CD4-positive, alpha-beta T cell treated with Interleukin-10 for 1 hour (primary cell): ENCODE data around the gene ITPA.
"Not testable (repeated sequence)": the region's sequence is repeated elsewhere in the genome, so short reads cannot be mapped to it uniquely, and the experiment has no call there.

ENCODE experiments used
- DNase-seq: peaks from one replicate; pipeline ENCODE4 v3.0.0-alpha.2; 2020

ITPA gene

GRCh38 chr20:3202965-3203314 lies 6.4 kb upstream of the ITPA start:
- DNase-seq: no peak

DNA sequence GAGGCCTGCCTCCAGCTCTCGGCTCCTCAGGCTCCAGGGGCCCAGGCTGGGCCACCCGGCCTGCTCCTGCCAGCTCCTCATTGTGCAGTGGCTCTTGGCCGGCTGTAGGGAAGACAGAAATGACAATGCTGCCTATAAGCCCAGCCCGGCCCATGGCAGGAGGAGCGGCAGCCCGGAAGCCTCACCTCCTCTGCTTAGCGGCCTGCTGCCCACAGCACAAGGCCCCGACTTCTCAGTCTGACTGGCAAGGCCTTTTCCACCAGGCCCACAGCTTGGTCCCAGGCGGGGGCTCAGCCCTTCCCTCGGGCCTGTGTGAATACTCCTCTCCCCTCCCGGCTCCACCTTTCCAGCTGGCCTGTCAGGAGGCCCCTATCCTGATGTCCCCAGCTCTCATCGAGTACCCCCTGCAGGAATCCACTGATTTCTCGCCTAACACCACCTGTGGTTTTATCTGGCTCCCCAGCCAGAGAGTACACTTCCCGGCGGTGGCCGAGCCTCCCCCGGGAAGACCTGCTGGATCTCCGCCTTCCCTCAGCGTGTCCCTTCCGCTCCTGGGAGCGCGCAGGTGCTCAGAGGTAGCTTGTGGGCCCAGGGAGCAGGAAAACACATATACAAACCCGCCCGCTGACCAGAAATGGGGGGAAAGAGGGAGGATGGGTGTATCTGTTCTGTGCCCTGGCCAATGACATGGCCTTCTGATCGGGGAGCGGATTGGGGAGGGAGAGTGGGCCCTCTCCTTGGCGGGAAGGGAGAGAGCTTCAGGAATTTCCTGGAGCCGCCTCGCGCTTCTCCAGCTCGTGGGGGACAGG lies 5.8 kb upstream of the ITPA start:
- peak; percentile 34 for DNase-seq

DNA sequence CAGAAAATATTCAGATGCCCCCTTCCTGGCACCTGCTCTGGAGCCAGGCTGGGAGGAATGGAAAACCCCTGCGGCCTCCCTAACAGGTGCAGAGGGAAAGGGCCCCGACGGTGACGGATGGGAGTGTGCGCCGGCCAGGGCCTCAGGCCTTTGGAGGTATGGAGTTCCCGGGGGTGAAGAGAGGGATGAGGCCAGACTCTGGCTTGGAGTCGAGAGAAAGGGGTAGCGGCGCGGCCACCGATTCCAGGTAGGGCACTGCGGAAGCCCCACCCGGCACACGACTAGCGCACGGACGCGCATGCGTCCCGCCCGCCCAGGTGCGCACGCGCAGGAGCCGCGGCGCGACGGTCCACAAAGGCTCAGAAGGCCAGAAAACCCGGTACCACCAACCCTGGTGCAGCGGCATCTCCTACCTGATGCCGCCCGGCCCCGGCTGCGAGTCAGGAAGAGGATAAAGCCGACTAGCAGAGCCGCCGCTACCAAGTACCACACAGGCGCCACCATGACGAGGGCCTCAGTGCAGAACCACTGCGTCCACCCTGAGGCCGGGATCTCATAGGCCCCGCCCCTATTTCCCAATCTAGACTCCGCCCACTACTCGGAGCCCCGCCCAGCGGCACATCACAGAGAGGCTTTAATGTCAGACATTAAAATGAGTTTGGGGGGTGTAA lies 5.0 kb upstream of the ITPA start, which contains the start of gene DDRGK1:
TSS of gene DDRGK1 (minus strand) at position 559 of the 671 bp plus-strand sequence. CDS start at position 504, 55 bp downstream.
- peak; percentile 93 for DNase-seq

- DNase-seq: no peak
Measured at GRCh38 chr20:3208786-3209256, 477 bp upstream of the ITPA start.

DNA sequence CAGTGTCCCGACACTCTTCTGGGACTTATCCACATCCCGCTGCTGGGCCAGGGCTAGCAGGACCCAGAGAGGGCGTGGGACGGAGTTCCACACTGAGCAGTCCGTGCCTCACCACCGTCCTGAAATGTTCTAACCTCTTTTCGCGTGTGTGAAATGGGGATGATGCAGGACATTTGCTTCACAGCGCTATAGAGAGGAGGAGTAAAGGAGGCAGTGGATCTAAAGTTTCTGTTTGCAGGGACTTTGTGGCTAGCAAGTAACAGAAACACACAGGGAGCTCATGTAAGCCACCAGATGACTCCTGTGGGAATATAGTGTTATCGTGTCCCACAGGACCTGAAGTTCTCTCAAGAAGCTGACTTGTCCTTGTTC lies 634 bp downstream of the ITPA start:
- DNase-seq: no peak

DNA sequence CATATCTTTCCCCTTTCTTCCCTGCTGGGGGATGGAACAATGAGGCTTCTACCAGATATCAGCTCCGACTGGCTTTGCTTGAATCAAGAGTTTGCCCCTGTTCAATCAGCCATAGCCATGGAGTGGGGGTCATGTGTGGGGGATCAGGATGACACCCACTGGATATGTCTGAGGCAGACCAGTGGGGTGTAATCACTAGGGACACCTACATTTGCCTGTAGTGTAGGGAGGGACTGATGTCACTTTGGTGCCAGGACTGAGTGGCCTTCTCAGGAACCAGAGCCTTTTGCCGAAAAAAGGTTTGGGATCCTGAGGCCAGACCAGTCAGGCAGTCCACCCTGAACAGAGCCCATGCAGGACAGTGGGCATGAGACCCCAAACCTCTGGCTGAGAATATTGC lies 1.0 kb downstream of the ITPA start:
- no peak for DNase-seq

DNA sequence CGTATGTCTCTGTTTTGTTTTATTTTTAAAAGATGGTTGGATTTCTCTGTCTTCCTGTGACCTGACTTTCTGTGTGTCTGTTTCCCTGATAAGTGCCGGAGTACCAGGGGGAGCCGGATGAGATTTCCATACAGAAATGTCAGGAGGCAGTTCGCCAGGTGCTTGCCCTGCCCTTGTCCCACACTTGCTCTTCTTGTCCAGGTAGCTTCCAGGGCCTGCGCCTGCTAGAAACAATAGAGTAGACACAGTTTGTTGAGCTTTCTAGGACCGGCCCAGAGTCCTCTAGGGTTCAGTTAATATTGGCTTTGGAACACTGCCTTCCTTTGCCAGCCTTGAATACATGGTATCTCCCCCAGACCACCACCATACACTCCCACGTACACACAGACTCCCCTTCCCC lies 3.9 kb downstream of the ITPA start:
- no peak for DNase-seq

DNA sequence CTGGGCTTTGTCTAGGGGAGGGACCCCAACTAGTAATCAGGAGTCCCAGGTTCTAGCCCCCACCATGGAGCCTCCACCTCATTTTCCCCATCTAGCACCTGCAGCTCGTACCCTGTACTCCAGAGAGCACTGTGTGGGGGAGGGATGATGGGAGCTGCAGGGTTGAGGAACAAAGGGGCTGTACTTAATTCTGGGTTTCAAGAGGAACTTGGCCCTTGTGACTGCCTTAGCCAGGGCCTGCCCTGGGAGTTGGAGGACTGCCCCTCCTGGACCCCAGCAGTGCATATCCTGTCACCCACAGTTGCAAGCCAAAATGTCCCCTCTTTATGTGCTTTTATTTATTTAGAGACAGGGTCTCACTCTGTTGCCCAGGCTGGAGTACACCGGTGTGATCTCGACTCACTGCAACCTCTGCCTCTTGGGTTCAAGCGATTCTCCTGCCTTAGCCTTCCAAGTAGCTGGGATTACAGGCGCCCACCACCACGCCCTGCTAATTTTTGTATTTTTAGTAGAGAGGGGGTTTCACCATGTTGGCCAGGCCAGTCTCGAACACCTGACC lies 6.1 kb downstream of the ITPA start:
- DNase-seq: not testable (repeated sequence)

- DNase-seq: peak; percentile 77
Measured at GRCh38 chr20:3218307-3218988, 9.2 kb downstream of the ITPA start.

GRCh38 chr20:3221398-3222226 lies 12.3 kb downstream of the ITPA start:
- DNase-seq: no peak

DNA sequence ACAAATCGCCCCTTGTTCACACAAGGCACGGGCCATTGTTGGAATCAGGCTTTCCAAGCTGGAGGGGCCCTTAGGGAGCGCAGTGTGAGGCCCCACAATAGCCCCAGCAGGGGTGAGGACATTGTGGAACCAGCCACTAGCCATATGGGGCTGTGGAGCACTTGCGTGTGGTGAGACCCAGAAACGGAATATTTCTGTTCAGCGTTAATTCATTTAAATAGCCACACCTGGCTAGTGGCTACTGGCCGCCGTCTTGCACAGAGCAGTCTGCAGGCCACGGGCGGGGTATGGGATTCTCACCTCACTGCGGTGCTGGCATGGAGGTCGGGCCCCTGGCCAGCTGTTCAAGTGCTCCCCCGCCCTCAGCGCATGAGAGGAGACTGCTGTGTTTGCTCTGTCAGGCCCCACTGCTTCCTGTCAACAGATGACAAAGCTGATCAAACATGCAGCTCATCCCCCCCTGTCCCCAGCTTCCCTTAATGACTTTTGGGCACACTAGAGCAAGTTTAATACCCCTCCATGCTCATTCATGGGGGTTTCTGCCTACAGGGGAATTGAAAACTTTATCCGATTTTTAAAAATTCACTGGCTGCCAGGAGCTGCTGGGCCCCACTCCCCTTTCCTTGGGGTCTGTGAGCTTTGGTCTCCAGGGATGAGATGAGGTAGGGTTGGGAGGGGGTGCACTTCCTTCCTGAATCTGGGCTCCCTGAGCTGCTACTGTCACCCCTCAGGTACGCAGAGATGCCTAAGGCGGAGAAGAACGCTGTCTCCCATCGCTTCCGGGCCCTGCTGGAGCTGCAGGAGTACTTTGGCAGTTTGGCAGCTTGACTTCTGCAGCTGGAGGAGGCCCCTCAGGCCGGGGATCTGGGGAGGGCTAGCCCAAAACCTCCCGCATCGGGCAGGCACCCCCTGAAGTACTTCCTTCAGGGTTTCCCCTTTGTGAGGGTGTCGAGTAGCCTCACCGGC lies 13.6 kb downstream of the ITPA start:
- peak; percentile 16 for DNase-seq

DNA sequence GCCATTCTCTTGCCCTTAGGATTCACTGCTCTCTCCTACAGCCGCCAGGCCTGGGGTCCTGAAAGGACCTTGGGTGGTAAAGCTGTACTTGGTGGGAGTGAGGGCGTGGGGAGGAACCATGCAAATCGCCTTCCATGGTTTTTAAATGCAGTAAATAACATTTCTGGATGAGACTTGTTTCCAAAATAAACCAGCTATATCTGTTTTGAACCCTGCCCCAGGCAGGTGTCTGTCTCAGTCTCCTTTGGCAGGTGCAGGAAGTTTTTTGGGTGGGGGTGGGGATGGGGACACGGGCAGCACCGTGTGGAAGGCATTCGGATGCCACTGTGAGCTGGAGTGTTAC lies 14.3 kb downstream of the ITPA start:
- DNase-seq: no peak

DNA sequence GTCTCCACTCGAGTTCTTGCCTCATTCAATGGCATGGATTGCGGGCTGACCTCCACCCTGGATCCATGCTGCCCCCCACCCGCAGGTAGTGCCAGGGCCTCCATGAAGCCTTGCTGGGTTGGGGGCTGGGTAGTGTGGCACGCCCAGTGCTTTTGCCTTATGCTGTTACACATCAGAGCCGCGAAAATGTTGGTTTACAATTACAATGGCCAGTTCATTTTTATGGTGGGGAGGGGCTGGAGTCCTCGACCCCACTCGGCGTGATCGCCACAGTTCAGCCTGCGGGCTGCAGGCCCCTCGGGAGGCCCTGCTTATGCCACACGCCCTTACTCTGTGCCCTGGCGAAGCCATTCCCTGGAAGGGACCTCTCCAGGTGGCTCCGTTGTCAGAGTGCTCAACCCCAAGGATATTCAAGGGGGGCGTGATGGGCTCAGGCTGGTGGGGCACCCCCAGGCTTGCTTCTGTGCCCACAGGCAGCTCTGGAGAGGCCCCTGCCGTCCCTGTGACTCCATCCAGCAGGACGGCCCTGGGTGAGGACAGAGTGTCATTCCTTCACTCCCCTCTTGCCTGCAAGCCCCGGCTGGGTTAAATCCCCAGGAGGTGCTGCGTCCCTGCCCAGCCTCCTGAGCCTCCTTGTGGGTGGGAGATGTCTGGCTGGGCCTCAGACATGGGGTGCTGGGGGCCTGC lies 14.8 kb downstream of the ITPA start:
- no peak for DNase-seq

GRCh38 chr20:3224681-3225421 lies 15.6 kb downstream of the ITPA start:
- DNase-seq: no peak

GRCh38 chr20:3226093-3226492 lies 16.8 kb downstream of the ITPA start:
- no peak for DNase-seq

GRCh38 chr20:3226864-3227263 lies 17.6 kb downstream of the ITPA start:
- DNase-seq: no peak

DNA sequence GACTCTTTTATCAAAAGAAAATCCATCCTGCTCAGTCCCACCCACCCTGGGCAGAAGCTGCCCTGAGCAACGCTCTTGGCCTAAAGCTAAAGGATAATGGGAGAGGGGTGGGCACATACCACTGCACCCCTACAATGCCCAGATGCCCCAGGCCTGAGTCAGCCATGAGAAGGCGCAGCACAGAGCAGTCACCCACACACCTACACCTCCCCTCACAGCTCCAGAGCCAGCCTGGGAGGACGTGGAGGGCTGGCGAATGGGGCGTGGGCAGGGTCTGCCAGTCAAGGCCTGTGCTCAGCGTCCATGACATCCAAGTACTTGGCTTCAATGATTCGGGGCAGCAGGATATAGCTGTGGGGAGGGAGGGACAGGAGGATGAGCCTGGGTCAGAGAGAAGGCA lies 18.2 kb downstream of the ITPA start:
- no peak for DNase-seq

DNA sequence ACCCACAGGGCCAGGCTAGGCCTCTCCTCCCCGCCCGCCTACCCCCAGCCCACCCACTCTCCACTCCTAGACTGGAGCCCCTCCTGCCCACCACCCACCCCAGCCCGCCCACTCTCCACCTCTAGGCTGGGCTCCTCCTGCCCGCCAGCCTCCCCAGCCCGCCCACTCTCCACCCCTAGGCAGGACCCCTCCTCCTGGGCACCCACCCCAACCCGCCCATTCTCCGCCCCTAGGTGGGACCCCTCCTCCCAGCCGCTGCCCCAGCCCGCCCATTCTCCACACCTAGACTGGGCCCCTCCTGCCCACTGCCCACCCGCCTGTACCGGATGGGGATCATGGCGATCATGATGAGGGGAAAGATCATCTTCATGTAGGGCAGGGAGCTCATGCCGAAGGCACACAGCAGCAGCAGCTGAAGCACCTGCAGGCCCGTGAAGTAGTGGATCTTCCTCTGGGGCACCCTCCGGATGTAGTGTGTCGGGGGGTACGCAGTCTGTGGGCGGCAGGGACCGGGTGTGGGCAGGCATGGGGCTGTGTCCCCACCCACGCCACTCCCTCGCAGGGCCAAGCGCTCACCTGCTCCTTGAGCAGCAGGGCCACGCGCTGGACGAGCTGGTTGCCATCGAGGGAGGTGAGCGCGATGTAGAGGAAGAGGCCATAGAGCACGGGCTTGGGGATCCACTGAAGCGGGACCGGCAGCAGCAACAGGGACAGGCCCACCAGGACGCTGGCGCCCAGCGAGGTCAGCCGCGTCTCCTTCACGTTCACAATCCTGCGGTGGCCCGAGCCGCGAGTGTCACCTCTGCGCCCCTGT lies 18.8 kb downstream of the ITPA start:
- no peak for DNase-seq

DNA sequence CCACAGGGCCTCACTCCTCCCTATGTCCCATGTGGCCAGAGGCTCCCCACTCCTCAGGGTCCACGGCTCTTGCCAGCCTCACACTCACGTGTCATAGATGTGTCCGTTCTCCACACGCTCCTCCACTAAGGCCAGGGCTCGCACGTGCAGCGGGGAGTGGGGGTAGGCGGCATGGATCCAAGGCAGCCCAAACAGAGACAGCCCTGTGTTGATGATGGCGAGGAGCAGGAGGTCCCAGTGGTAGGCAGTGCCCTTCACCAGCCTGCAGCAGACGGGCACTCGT lies 19.4 kb downstream of the ITPA start:
- no peak for DNase-seq
